ENCODE measurements around the gene CFL1.

The CFL1 gene

DNA sequence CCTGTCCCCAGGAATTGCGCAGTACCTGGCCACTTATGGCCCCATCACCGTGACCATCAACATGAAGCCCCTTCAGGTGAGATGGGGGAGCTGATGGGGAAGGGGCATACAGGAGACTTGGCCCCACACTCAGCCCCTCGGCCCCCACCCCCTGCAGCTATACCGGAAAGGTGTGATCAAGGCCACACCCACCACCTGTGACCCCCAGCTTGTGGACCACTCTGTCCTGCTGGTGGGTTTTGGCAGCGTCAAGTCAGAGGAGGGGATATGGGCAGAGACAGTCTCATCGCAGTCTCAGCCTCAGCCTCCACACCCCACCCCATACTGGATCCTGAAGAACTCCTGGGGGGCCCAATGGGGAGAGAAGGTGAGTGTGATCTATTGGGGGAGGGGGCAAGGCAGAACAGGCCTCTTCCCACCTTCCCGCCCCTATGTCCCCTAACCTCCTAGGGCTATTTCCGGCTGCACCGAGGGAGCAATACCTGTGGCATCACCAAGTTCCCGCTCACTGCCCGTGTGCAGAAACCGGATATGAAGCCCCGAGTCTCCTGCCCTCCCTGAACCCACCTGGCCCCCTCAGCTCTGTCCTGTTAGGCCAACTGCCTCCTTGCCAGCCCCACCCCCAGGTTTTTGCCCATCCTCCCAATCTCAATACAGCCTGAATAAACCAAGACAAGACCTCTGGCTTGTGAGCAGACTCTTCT is 25.2 kb upstream of the CFL1 start:
- H3K4me1 ChIP-seq: peaks cover 7% of the 10 kb centered on the region
- H3K36me3 ChIP-seq (replicated peaks): peaks cover 48% of the 10 kb centered on the region
- no peak for DNase-seq (ENCODE audit: low spot score in 2 of 2)
- in situ Hi-C loops (cut with MboI; ENCODE audit: low sequenced_read_pairs): loop anchor here (5.0 kb wide), 1 partner anchor 104 kb away; no protein-coding TSS in a partner anchor
- H3K9me3 ChIP-seq: no peaks in the 10 kb centered on the region
- H3K4me3 ChIP-seq: no peak overlapping the region
- H3K27me3 ChIP-seq (ENCODE audit: low read depth): no peaks in the 10 kb centered on the region

DNA sequence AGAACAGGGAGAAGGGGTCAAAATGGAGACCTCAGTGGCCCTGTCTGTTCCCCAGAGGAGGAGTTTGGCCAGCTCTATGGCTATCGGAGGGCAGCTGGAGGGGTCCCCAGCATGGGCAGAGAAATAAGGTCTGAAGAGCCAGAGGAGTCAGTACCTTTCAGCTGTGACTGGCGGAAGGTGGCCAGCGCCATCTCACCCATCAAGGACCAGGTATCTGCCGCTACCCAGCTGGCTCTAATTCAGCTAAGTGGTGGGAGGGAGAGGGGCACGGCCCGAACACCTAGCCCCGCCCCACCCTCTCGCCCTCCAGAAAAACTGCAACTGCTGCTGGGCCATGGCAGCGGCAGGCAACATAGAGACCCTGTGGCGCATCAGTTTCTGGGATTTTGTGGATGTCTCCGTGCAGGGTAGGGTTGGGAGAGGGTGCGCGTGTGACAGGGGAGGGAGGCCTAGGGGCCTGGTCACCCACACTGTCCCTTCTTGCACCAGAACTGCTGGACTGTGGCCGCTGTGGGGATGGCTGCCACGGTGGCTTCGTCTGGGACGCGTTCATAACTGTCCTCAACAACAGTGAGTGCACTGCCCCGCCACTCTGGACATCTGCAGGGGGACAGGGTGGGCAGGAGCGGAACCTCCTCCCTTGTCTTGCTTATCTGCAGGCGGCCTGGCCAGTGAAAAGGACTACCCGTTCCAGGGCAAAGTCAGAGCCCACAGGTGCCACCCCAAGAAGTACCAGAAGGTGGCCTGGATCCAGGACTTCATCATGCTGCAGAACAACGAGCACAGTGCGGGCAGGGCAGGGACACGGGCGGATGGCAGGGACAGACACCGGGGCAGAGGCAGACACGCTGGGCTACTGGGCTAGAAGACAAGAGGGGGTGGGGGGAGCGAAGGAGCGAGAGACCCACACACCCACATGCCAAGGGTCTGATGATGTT is 24.4 kb upstream of the CFL1 start:
- Histone ChIP-seq H3K4me1 (peaks cover 3% of the 10 kb centered on the region), H3K27me3 (ENCODE audit: low read depth) (no peaks in the 10 kb centered on the region), H3K9me3 (no peaks in the 10 kb centered on the region), H3K36me3 (replicated peaks) (peaks cover 48% of the 10 kb centered on the region), H3K4me3 (no peak overlapping the region)
- no peak for DNase-seq (ENCODE audit: low spot score in 2 of 2)
- in situ Hi-C loops (cut with MboI; ENCODE audit: low sequenced_read_pairs): loop anchor here (5.0 kb wide), 1 partner anchor 105 kb away; no protein-coding TSS in a partner anchor

DNA sequence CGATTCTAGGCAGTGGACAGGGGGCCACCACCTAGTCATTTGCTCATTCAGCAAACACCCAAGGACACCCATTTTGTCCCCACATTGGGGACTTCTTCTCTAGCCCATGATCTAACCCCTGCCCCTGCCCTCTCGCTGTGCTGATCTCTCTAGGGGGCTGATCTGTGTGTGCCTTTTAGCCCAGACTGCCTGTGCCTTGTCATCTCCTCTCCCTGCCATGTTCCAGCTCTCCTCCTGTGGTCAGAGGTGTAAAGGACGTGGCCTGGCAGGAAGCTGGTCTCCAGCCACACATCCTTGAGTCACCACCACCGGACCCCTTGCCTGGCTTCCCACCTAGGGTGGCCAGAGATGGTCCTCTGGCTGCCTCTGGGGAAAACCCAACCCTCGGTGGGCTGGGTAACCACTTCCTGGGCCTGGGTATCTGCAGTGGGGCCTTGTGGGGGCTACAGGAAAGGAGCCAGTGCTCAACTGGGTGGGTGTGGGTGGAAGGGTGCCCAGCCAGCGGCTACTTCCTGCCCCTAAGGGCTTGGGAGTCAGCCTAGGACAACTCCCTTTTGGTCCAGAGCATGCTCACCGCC is 23.0 kb upstream of the CFL1 start:
- Histone ChIP-seq H3K36me3 (replicated peaks) (peaks cover 38% of the 10 kb centered on the region), H3K27me3 (ENCODE audit: low read depth) (no peaks in the 10 kb centered on the region), H3K9me3 (no peaks in the 10 kb centered on the region), H3K4me3 (no peak overlapping the region), H3K4me1 (peaks cover 2% of the 10 kb centered on the region; the same call in 1 of the 2 replicates)
- in situ Hi-C loops (cut with MboI; ENCODE audit: low sequenced_read_pairs): loop anchor here (5.0 kb wide), 1 partner anchor 106 kb away; no protein-coding TSS in a partner anchor
- DNase-seq (ENCODE audit: low spot score in 2 of 2): no peak

DNA sequence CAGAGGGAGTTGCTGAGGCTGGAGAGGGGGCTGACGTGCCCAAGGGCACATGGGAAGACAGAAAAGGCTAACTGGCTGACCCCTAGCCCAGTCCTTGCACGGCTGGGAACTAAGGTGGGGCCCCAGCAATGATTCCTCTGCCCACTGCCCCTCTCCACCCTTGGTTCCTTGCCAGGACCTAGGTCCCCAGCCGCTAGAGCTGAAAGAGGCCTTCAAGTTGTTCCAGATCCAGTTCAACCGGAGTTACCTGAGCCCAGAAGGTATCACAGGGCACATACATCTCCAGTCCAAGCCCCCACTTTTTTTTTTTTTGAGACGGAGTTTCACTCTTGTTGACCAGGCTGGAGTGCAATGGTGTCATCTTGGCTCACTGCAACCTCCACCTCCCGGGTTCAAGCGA is 22.0 kb upstream of the CFL1 start:
- Histone ChIP-seq H3K4me1 (peaks cover 2% of the 10 kb centered on the region; the same call in 1 of the 2 replicates), H3K9me3 (no peaks in the 10 kb centered on the region), H3K4me3 (no peak overlapping the region), H3K27me3 (ENCODE audit: low read depth) (no peaks in the 10 kb centered on the region), H3K36me3 (replicated peaks) (peaks cover 30% of the 10 kb centered on the region)
- no peak for DNase-seq (ENCODE audit: low spot score in 2 of 2)
- in situ Hi-C loops (cut with MboI; ENCODE audit: low sequenced_read_pairs): loop anchor here (5.0 kb wide), 1 partner anchor 107 kb away; no protein-coding TSS in a partner anchor

DNA sequence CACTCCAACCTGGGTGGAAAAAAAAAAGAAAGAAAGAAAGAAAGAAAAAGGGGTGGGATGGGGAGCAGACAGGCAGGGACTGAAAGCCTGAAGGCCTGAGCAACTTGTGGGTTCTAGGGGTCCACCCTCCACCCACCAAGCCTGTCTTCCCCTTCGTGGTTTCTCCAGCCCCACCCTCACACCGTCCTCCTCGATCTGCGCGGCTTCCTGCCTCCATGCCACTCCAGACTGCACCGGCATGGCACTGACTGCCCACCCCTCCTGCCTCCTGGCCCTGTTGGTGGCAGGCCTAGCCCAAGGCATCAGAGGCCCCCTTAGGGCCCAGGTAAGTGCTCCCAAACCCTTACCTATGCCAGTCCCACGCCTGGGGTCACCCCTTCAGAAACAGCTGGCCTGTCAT is 21.6 kb upstream of the CFL1 start, which contains the start of gene CTSW:
TSS of gene CTSW (plus strand) at position 221 of the 400 bp plus-strand sequence. CDS start at position 239, 18 bp downstream.
- H3K4me1 ChIP-seq: no peaks in the 10 kb centered on the region
- peaks cover 26% of the 10 kb centered on the region for H3K36me3 ChIP-seq (replicated peaks)
- in situ Hi-C loops (cut with MboI; ENCODE audit: low sequenced_read_pairs): loop anchor here (5.0 kb wide), 1 partner anchor 108 kb away; no protein-coding TSS in a partner anchor
- H3K9me3 ChIP-seq: no peaks in the 10 kb centered on the region
- H3K4me3 ChIP-seq: no peak within 1 kb of the TSS
- DNase-seq (ENCODE audit: low spot score in 2 of 2): no peak
- H3K27me3 ChIP-seq (ENCODE audit: low read depth): no peaks in the 10 kb centered on the region

DNA sequence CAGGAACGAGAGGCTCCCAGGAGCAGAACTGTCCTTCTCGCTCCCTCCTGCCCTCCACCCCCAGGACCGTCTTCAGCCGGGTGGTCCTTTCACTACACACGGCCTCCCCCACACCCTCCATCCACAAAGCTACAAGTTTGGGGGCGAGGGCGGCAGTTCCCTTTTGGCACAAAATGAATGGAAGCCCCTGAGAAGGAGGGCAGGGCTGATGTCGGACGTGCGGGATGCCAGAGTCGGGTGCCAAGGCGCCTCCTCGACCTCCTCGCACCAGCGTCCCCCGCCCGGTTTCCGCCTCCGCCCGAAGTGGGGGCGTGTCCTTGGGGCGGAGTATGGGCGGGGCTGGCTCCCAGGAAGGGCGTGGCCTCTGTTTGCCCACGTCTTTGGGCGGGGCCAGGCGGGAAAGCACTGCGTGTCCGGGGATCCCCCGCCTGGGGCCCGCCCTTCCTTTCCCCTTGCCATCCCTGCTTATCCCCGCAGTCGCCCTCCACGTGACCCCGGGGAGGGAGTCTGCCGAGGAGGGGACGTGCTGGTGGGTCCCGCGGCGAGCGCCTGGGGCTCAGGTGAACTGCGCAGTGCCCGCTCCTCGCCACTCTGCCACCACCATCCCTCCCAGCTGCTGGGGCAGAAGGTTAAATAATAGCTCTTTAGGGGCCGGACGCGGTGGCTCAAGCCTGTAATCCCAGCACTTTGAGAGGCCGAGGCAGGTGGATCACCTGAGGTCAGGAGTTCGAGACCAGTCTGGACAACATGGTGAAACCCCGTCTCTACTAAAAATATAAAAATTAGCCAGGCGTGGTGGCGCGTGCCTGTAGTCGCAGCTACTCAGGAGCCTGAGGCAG is 15.6 kb upstream of the CFL1 start:
- in situ Hi-C loops (cut with MboI; ENCODE audit: low sequenced_read_pairs): no loop called here

DNA sequence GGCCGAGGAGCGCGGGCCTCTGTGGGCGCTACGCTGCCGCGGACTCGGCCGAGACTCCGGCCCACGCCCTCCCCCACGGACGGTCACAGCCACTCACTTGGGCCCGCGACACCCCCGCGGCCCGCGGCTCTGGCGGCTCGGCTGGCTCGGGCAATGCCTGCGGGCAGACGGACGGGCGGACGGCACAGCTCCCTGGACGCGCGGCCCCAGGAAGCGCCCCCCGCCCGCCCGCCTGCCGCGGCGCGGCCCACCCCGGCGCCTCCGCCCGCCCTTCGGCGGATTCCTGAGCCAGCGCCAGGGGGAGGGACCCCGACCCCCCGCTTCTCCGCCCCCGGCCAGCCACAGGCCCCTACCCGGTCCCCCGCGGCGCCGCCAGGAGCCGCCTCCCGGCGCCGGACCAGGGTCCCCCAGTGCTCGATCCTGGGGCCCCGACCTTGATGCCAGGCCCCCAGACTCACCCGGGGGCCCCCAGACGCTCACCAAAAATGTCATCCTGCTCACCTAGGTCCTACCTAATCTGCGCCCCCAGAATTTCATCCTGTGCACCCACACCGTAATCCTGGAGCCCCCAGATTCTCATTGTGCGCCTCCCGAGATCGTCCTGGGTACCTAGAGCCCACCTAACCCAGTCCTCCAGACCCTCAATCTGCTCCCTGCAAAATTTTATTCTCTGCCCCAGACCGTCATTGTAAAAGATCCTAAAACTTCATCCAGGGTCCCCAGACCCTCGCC is 14.8 kb upstream of the CFL1 start, which contains the start of gene EFEMP2:
TSS of gene EFEMP2 (minus strand) at position 215 of the 732 bp plus-strand sequence. CDS start 446 bp downstream, outside the sequence.
- no peak for DNase-seq (ENCODE audit: low spot score in 2 of 2)
- H3K9me3 ChIP-seq: no peaks in the 10 kb centered on the region
- peaks cover 5% of the 10 kb centered on the region for H3K4me1 ChIP-seq
- in situ Hi-C loops (cut with MboI; ENCODE audit: low sequenced_read_pairs): no loop called here
- H3K36me3 ChIP-seq (replicated peaks): peaks cover 6% of the 10 kb centered on the region; the same call in 1 of the 2 replicates
- no peaks in the 10 kb centered on the region for H3K27me3 ChIP-seq (ENCODE audit: low read depth)
- H3K4me3 ChIP-seq: peak within 1 kb of the TSS; percentile 31

More for the DNA sequence above, 15.6 kb upstream of the CFL1 start:
- H3K4me3 ChIP-seq: peak overlapping the region; percentile 31
- H3K36me3 ChIP-seq (replicated peaks): no peaks in the 10 kb centered on the region
- no peaks in the 10 kb centered on the region for H3K9me3 ChIP-seq
- H3K4me1 ChIP-seq: peaks cover 5% of the 10 kb centered on the region
- peak; percentile 87 to 96 for DNase-seq (ENCODE audit: low spot score in 2 of 2)
- no peaks in the 10 kb centered on the region for H3K27me3 ChIP-seq (ENCODE audit: low read depth)

DNA sequence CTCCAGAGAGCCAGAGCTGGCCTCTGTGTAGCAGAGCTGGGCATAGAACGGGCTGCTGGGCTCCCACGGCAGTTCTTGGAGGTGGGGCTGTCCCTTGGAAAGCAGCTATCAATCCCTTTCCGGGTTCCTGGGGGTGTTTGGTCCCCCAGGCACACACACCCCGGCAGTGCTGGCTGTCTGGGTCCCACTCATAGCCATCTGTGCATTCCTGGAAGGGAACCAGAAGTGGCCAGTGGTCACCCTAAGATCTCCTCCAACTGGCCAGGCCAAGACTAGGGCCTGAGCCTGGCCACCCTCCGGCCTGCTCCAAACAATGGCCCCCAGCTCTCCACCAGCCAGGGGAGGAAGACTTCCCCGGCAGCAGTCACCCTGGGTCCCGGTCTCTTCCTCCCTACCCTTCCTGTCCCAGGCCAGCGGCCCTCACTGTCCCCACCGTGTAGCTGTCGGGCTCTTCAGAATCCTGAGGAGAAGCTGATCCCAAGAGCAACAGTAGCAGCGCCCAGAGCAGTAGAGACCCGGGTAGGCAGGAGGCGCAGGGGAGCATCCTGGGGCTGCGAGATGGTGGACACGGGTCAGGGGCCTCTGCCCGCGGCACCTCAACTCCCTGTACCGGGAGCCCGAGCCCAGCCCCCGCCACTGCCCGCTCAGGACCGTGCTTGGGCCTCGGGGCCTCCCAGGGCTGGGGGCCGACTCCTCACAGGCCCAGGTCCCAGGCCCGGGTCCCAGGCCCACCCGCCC is 14.0 kb upstream of the CFL1 start:
- Histone ChIP-seq H3K4me3 (no peak overlapping the region), H3K36me3 (replicated peaks) (peaks cover 6% of the 10 kb centered on the region), H3K9me3 (no peaks in the 10 kb centered on the region), H3K4me1 (peaks cover 5% of the 10 kb centered on the region), H3K27me3 (ENCODE audit: low read depth) (no peaks in the 10 kb centered on the region)
- in situ Hi-C loops (cut with MboI; ENCODE audit: low sequenced_read_pairs): no loop called here
- no peak for DNase-seq (ENCODE audit: low spot score in 2 of 2)

DNA sequence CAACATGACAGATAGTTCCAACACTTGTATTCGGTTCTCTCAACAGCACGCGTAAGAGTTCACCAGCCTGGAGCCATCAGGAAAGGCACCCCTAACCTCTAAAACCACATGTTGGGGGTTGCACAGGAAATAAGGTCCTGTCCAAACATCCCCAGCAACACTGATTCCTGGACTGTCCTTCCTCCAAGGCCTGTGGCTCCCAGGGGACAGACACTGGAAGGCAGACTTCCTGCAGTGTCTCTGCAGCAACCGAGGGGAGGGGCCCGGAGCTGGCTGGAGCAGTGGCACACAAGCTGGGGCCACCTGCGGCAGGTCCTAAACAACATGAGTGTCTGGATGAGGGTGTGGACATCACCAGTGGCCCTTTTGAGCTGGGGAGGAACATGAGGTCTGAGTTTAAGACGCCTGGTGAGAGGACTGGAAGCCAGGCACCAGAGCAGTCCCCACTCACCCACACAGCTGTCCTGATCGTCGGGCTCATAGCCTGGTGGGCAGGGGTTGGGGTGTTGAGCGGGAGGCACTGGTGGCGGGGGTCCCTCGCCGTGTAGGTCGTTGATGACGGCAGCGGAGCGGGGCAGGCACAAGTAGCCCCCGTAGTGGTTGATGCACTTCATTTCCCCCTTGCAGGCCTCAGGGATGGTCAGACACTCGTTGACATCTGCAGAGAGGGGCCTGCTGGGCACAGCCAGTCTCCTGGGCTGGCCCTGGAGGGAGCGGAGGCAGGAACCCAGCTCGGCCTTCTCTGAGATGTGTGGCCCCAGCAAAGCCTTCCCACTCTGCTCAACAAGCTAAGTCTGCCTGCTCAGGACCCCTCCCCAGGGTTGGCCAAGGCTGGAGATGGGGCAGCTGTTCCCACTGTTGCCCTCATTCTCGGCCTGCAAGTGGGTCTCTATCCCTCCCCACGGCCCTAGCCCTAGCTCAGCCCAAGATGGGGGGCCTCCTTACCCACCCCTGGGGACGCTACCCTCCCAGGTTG is 13.0 kb upstream of the CFL1 start:
- Histone ChIP-seq H3K27me3 (ENCODE audit: low read depth) (no peaks in the 10 kb centered on the region), H3K4me3 (no peak overlapping the region), H3K4me1 (peaks cover 5% of the 10 kb centered on the region), H3K9me3 (no peaks in the 10 kb centered on the region), H3K36me3 (replicated peaks) (peaks cover 12% of the 10 kb centered on the region)
- DNase-seq (ENCODE audit: low spot score in 2 of 2): peak in 1 of 2 experiments; percentile 44
- in situ Hi-C loops (cut with MboI; ENCODE audit: low sequenced_read_pairs): no loop called here

DNA sequence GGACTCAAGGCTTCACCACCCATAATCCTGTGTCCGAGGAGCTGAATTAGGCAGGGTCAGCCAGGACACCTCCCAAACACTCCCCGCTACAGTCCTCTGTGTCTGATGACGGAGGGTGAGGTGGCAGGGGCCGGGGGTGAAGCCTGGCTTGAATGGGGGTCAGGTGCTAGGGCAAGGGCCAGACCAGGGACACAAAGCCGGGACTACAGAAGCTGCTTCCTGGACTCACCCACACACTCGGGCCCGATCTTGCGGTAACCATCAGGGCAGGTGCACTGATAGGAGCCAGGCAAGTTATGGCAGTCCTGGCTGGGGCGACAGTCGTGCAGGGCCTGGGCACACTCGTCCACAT is 12.3 kb upstream of the CFL1 start:
- H3K4me1 ChIP-seq: peaks cover 5% of the 10 kb centered on the region
- in situ Hi-C loops (cut with MboI; ENCODE audit: low sequenced_read_pairs): no loop called here
- no peak for DNase-seq (ENCODE audit: low spot score in 2 of 2)

More for the DNA sequence above, 12.3 kb upstream of the CFL1 start:
- Histone ChIP-seq H3K4me3 (no peak overlapping the region), H3K9me3 (no peaks in the 10 kb centered on the region), H3K27me3 (ENCODE audit: low read depth) (no peaks in the 10 kb centered on the region), H3K36me3 (replicated peaks) (peaks cover 19% of the 10 kb centered on the region)

Data from HAP-1 (cell line).